Activated T-helper 2 cell treated with anti-CD3 and anti-CD28 coated beads, Interferon-gamma antibody, Interleukin-2, Interleukin-4, amounts not matched to agents 10 μg/mL and 5 μg/mL and 100 μg/mL, durations not matched to agents 14 hours and 24 hours and 36 hours (primary cell): ENCODE data around the gene USH2A. TPM values are rescaled to one million over a fixed set of nuclear protein-coding genes. Genes with fewer than 3 reads are reported as not detected.

Experiments used
- DNase-seq: peaks from one replicate; pipeline ENCODE4 v3.0.0; 2021; ENCODE audit warnings: low spot score
- H3K27ac Mint-ChIP-seq: one replicate; pipeline ENCODE4 v1.8.0; 2021; ENCODE audit warnings: mixed read lengths
- H3K27me3 Mint-ChIP-seq: one replicate; pipeline ENCODE4 v1.8.0; 2021; ENCODE audit warnings: low read depth, mixed read lengths
- H3K36me3 Mint-ChIP-seq: one replicate; pipeline ENCODE4 v1.8.0; 2021; ENCODE audit warnings: low read depth, mixed read lengths
- H3K4me1 Mint-ChIP-seq: one replicate; pipeline ENCODE4 v1.8.0; 2021; ENCODE audit warnings: low read depth, mixed read lengths
- H3K4me3 Mint-ChIP-seq: one replicate; pipeline ENCODE4 v1.8.0; 2021; ENCODE audit warnings: low read depth, mild to moderate bottlenecking, moderate library complexity, mixed read lengths
- H3K9me3 Mint-ChIP-seq: one replicate; pipeline ENCODE4 v1.8.0; 2021; ENCODE audit warnings: mixed read lengths
- intact Hi-C: fragments of 100-400 bp; cut with micrococcal nuclease; formaldehyde crosslinking; loops from one replicate; pipeline ENCODE4 v1.15.1; 2023
- total RNA-seq: library from RNA; stranded (reverse); gene quantifications from 2 replicates; pipeline ENCODE4 v1.2.3, GENCODE V29; 2022

The USH2A gene
- total RNA-seq, 1 donor from 2014 or later, result not detected

DNA sequence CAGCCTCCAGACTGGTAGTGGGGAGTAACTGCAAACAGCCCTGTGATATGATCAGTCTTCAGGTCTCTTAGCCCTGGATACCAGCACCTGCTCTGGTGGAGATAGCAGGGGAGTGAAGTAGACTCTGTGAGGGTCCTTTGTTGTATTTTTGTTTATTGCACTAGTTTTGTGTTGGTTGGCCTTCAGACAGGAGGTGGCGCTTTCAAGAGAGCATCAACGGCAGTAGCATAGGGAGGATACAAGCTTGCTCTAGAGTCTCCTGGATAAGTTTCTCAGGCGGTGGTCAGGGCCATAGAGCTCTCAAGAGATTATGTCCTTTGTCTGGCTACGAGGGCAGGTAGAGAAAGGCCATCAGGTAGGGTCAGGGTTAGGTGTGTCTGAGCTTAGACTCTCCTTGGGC is 116.4 kb downstream of the USH2A start:
- H3K4me3 Mint-ChIP-seq, result no peak overlapping the region
- H3K27me3 Mint-ChIP-seq, result no peaks in the 10 kb centered on the region
- H3K36me3 Mint-ChIP-seq, result no peaks in the 10 kb centered on the region
- H3K4me1 Mint-ChIP-seq, result no peaks in the 10 kb centered on the region
- H3K9me3 Mint-ChIP-seq, result no peaks in the 10 kb centered on the region
- DNase-seq, result no peak
- intact Hi-C loops, result no loop called here
- H3K27ac Mint-ChIP-seq, result no peak overlapping the region

DNA sequence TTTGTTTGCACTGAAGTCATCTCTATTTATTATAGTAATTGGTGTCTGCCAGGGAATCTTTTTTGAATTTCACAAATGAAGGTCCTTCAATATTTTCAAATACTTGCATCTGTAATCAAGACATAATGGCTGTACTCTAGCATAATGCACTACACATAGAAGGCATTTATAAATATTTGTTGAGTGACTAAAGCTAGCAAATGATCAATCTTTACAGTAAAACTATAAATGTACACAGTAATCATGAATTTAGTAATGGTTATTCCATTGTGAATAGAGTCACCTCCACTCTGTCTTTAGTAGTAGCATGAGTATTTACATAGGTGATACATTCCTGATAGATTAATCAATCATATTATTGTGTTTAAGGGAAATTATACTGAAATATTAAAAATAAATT is 119.6 kb downstream of the USH2A start:
- H3K36me3 Mint-ChIP-seq, result no peaks in the 10 kb centered on the region
- intact Hi-C loops, result no loop called here
- no peak overlapping the region for H3K4me3 Mint-ChIP-seq
- H3K27me3 Mint-ChIP-seq, result no peaks in the 10 kb centered on the region
- H3K4me1 Mint-ChIP-seq, result no peaks in the 10 kb centered on the region
- H3K27ac Mint-ChIP-seq, result no peak overlapping the region
- no peak for DNase-seq
- no peaks in the 10 kb centered on the region for H3K9me3 Mint-ChIP-seq

DNA sequence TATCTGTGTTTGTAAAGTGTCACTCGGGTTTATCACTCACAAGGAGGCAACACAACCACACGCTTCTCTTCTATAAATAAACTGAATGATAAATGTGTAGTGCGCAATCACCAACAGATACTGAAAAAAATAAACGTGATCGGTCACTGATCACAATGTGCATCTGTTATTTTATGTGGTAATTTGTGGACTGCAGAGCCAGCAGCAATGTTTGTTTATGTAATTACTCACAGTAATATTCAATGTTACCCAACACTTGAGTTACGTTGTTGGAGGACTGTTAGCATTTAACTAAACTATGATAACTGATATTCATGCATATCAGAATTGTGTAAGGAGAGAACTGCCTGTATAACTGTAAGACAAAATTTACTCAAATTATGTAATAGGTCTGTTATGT is 129.6 kb downstream of the USH2A start:
- no peak overlapping the region for H3K4me3 Mint-ChIP-seq
- peaks cover 12% of the 10 kb centered on the region for H3K9me3 Mint-ChIP-seq

DNA sequence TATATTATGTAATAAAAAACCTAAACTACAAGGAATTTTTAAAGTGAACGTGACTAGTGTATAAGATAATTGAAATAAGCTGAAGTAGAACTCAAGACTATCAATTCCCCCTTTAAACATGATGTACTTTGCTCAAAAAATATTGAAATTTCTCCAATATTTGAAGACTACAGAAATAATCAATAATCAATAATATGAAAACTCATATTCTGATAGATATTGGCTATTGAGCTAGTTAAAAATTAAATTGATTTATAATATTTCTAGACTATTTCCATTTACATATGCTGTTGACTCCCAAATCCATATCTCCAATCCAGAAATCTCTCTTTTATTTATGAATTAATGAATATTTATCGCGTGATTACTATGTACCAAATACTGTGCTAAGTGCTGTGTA is 133.2 kb downstream of the USH2A start:
- Mint-ChIP-seq H3K4me1 (no peaks in the 10 kb centered on the region), H3K27ac (no peak overlapping the region), H3K9me3 (peaks cover 19% of the 10 kb centered on the region), H3K27me3 (no peaks in the 10 kb centered on the region), H3K4me3 (no peak overlapping the region), H3K36me3 (no peaks in the 10 kb centered on the region)
- no peak for DNase-seq
- intact Hi-C loops, result no loop called here

More for the DNA sequence above, 129.6 kb downstream of the USH2A start:
- Mint-ChIP-seq H3K27me3 (no peaks in the 10 kb centered on the region), H3K4me1 (no peaks in the 10 kb centered on the region), H3K27ac (no peak overlapping the region), H3K36me3 (no peaks in the 10 kb centered on the region)
- DNase-seq, result no peak
- intact Hi-C loops, result no loop called here

DNA sequence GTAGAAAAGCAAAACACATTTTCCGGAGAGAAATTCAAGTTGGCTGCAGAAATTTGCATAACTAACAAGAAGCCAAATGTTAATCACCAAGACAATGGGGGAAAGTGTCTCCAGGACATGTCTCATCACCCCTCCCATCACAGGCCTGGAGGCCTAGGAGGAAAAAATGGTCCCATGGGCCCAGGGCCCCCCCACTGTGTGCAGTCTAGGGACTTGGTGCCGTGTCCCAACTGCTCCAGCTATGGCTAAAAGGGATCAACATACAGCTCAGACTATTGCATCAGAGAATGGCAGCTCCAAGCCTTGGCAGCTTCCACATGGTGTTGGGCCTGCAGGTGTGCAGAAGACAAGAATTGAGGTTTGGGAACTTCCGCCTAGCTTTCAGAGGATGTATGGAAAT is 138.2 kb downstream of the USH2A start:
- intact Hi-C loops, result no loop called here
- no peak overlapping the region for H3K27ac Mint-ChIP-seq

DNA sequence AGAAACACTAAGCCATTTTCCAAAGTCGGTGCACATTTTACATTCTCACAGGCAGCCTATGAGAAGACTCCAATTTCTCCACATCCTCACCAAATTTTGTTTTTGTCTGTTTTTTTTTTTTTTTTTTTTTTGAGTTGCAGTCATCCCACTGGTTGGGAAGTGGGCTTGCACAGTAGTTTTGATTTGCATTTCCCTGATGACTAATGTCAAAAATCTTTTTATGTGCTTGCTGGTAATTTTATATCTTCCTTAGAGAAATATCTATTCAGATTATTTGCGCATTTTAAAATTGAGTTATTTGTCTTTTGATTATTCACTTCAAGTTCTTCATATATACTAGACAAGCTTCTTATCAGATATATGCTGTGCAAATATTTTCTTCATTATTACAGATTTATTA is 141.5 kb downstream of the USH2A start:
- no peaks in the 10 kb centered on the region for H3K4me1 Mint-ChIP-seq
- H3K4me3 Mint-ChIP-seq, result no peak overlapping the region
- DNase-seq, result no peak
- H3K27ac Mint-ChIP-seq, result no peak overlapping the region
- H3K9me3 Mint-ChIP-seq, result peaks cover 20% of the 10 kb centered on the region
- intact Hi-C loops, result no loop called here
- H3K27me3 Mint-ChIP-seq, result no peaks in the 10 kb centered on the region
- H3K36me3 Mint-ChIP-seq, result no peaks in the 10 kb centered on the region

More for the DNA sequence above, 138.2 kb downstream of the USH2A start:
- H3K9me3 Mint-ChIP-seq, result peaks cover 25% of the 10 kb centered on the region
- H3K4me1 Mint-ChIP-seq, result no peaks in the 10 kb centered on the region
- H3K4me3 Mint-ChIP-seq, result no peak overlapping the region
- no peaks in the 10 kb centered on the region for H3K36me3 Mint-ChIP-seq
- no peaks in the 10 kb centered on the region for H3K27me3 Mint-ChIP-seq
- DNase-seq, result no peak

DNA sequence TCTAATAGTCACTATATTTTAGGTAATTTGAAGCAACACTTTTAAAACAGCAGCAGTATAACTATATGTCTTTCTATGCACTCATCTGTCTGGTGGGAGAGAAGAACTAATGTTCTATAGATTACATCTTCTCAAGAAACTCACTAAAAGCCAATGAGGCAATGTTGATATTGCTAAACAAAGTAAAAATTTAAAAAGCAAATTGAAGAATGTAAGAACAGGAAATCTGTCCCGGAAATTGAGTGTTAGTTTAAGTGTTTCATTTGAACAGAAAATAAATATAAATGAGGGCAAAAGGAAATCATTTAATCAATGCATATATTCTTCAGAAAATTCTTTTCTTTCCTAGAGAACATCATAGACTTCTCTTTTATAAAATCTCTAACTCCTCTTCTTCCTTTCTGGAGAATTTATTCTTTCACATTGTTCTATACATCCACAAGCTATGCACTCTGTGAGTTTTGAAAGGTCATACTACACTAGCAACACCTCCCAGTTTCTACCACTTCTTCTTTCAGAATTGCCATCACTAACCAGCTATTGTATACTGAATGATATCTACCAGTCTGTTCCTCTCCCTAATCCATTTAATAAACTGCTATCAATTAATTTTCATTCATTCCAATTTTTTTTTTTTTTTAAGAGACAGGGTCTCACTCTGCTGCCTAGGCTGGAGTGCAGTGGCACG is 153.0 kb downstream of the USH2A start:
- Mint-ChIP-seq H3K4me3 (no peak overlapping the region), H3K27ac (no peak overlapping the region), H3K4me1 (no peaks in the 10 kb centered on the region), H3K27me3 (no peaks in the 10 kb centered on the region), H3K9me3 (peaks cover under 1% of the 10 kb centered on the region), H3K36me3 (no peaks in the 10 kb centered on the region)
- DNase-seq, result no peak
- intact Hi-C loops, result no loop called here

DNA sequence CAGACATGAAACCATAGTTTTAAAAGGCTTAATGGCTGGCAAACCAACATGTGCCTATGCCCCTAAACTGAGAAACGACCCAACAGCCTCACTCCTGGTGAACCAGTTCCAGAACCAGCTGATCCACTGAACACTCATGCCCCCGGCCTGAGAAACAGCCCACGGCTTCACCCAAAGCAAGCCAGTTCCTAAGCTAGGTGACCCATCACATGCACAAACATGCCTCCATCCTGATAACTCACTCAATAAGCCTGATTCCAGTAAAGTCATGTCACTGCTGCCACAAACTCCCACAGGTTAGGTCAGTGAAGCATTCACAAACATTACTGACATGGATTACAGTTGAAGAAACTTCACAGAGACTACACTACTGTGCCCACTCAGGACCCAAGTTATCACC is 161.6 kb downstream of the USH2A start:
- Mint-ChIP-seq H3K27ac (no peak overlapping the region), H3K9me3 (peaks cover 10% of the 10 kb centered on the region), H3K36me3 (no peaks in the 10 kb centered on the region), H3K4me1 (no peaks in the 10 kb centered on the region), H3K27me3 (no peaks in the 10 kb centered on the region), H3K4me3 (no peak overlapping the region)
- DNase-seq, result no peak
- intact Hi-C loops, result no loop called here

DNA sequence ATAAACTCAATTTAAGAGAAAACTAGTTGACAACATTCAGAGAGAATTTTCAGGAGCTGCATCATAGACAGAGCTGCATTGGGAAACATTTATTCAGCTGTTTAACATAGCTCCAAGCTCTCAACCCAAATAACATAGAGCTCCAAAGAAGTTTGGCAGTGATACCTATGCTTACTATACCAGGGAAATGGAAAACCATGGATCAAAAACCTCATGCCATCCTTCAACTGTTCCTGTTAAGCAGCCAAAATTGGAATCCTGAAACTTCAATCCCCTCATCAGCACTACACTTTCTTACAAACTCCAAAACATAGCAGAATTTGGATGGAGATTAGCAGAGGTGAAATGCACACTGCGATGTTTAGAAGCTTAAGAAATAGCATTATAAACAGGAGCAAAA is 164.4 kb downstream of the USH2A start:
- Mint-ChIP-seq H3K9me3 (peaks cover 12% of the 10 kb centered on the region), H3K27me3 (no peaks in the 10 kb centered on the region), H3K27ac (no peak overlapping the region), H3K4me3 (no peak overlapping the region), H3K4me1 (no peaks in the 10 kb centered on the region), H3K36me3 (no peaks in the 10 kb centered on the region)
- no peak for DNase-seq
- intact Hi-C loops, result no loop called here

DNA sequence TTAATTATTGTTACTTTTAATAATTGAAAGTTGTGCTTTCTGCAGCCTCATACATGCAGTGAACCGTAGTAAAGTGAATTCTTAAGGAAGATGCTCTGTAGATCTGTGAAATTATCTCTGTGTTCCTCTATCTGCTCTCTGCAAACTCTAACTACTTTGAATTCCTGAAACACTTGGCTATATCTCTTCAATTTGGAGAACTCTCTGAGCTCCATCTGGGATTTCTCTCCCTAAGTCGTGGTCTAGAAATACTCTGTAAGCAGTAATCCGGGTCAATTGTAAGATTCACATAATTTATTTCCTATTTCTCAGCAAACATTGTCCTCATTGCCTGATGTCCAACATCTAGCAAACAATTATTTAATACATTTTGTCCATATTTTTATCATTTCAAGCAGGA is 164.9 kb downstream of the USH2A start:
- Mint-ChIP-seq H3K9me3 (peaks cover 12% of the 10 kb centered on the region), H3K4me3 (no peak overlapping the region), H3K27me3 (no peaks in the 10 kb centered on the region), H3K4me1 (no peaks in the 10 kb centered on the region), H3K27ac (no peak overlapping the region), H3K36me3 (no peaks in the 10 kb centered on the region)
- DNase-seq, result no peak
- intact Hi-C loops, result no loop called here

DNA sequence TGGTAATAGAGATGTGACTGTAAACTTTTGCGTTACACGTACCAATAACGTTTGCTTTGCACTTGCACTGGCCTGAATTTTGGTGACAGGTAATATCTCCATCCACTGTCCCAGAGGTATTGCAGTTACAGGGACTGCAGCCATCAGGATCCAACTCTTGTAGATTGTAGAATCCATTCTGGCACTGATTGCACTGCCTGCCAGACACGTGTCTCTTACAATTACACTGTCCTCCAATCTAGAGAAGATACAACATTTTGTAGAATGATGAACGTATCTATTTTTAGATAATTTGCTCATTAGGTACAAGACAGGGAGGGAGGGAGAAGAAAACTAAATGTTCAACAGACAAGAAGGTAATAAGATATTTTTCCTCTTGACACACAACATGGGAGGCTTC is 172.4 kb downstream of the USH2A start:
- Mint-ChIP-seq H3K4me1 (no peaks in the 10 kb centered on the region), H3K27me3 (no peaks in the 10 kb centered on the region), H3K4me3 (no peak overlapping the region), H3K36me3 (no peaks in the 10 kb centered on the region), H3K27ac (no peak overlapping the region), H3K9me3 (peaks cover 8% of the 10 kb centered on the region)
- intact Hi-C loops, result no loop called here
- no peak for DNase-seq

DNA sequence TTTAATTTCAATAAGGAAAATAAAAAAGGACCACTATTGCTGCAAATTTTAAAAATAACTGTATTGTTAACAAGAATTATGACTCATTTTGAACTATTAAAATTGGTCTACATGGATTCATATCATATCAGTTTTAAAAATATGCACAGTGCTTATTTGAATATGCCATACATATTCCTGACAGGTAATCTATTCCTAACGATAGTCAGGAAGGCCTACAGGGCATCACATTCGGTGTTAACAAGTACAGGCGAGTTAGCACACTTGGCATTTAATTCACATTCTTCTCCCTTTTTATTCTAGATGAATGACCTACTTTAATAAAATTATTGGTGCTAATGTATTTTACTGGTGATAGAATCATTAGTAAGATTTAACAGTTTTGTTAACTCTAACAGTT is 174.6 kb downstream of the USH2A start:
- intact Hi-C loops, result no loop called here
- Mint-ChIP-seq H3K4me3 (no peak overlapping the region), H3K36me3 (no peaks in the 10 kb centered on the region), H3K4me1 (no peaks in the 10 kb centered on the region), H3K9me3 (no peaks in the 10 kb centered on the region), H3K27me3 (no peaks in the 10 kb centered on the region), H3K27ac (no peak overlapping the region)
- no peak for DNase-seq

DNA sequence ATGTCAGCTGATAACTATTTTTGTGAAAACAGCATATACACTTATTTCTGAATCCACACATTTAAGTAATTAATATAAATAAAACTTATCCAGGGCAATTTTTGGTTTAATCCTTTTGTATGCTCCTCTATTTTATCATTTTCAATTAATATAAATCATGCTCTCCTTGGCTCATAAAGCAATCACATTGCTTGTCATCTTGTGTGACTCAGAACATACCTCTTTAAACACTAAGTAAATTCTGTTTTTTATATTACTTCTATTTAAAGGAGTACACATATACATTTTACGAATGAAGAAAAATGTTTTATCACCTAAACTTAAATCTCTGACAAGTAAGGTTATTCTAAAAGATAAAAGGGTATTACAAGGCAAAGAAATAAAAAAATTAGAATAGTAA is 175.3 kb downstream of the USH2A start:
- no peaks in the 10 kb centered on the region for H3K4me1 Mint-ChIP-seq
- H3K27ac Mint-ChIP-seq, result no peak overlapping the region
- intact Hi-C loops, result no loop called here
- no peaks in the 10 kb centered on the region for H3K9me3 Mint-ChIP-seq
- no peak overlapping the region for H3K4me3 Mint-ChIP-seq
- H3K36me3 Mint-ChIP-seq, result no peaks in the 10 kb centered on the region
- H3K27me3 Mint-ChIP-seq, result no peaks in the 10 kb centered on the region
- DNase-seq, result no peak
